Brain microvascular endothelial cell (primary cell): ENCODE results near the gene SUMO4.

Experiments
- DNase-seq: peaks from one replicate; pipeline ENCODE4 v3.0.0-alpha.2; 2020
- H3K27ac ChIP-seq: fragments of 250-450 bp; sonication (Bioruptor Pico); 2 replicates; pipeline ENCODE4 v1.5.1; 2020; ENCODE audit warnings: mild to moderate bottlenecking, moderate library complexity
- H3K27me3 ChIP-seq: fragments of 250-450 bp; sonication (Bioruptor Pico); replicated peaks from 2 replicates; pipeline ENCODE4 v1.5.1; 2020; ENCODE audit warnings: mild to moderate bottlenecking
- H3K36me3 ChIP-seq: fragments of 250-450 bp; sonication (Bioruptor Pico); replicated peaks from 2 replicates; pipeline ENCODE4 v1.5.1; 2020; ENCODE audit warnings: mild to moderate bottlenecking
- H3K4me3 ChIP-seq: 2 replicates; pipeline ENCODE4 v1.5.1; 2011; ENCODE audit warnings: low read depth, mild to moderate bottlenecking, control low read depth, low read length, moderate library complexity
- CTCF ChIP-seq: IDR thresholded peaks from 2 replicates; pipeline ENCODE4 v1.5.1; 2011; ENCODE audit warnings: low read depth, mild to moderate bottlenecking, moderate library complexity, low read length, control low read depth, inconsistent platforms; ENCODE audit errors: missing control alignments
- in situ Hi-C: cut with HindIII; loops from 2 replicates; pipeline ENCODE4 v1.10.0; 2017; ENCODE audit warnings: low sequenced_read_pairs, low pct_ligation_motif_present

SUMO4 gene

GRCh38 chr6:149400050-149400449 is at the start of gene SUMO4:
SUMO4 (plus strand) TSS chr6:149400262; CDS start chr6:149400392, 130 bp downstream.
- in situ Hi-C loops, result loop anchor here (25.0 kb wide), 1 partner anchor 313 kb away; no protein-coding TSS in a partner anchor
- no peak within 1 kb of the TSS for H3K27ac ChIP-seq
- no peak for TF ChIP-seq CTCF
- H3K27me3 ChIP-seq, result no peaks in the 10 kb centered on the region
- DNase-seq, result no peak
- no peak within 1 kb of the TSS for H3K4me3 ChIP-seq
- peaks cover 22% of the 10 kb centered on the region for H3K36me3 ChIP-seq

- no peak for TF ChIP-seq CTCF
- DNase-seq, result no peak
- H3K27ac ChIP-seq, result no peak overlapping the region
- H3K4me3 ChIP-seq, result no peak overlapping the region
- no peaks in the 10 kb centered on the region for H3K27me3 ChIP-seq
- H3K36me3 ChIP-seq, result no peaks in the 10 kb centered on the region
- in situ Hi-C loops, result no loop called here
These were observed 46.1 kb upstream of the SUMO4 start for GRCh38 chr6:149354009-149354408.

- H3K27me3 ChIP-seq, result no peaks in the 10 kb centered on the region
- no peaks in the 10 kb centered on the region for H3K36me3 ChIP-seq
- in situ Hi-C loops, result no loop called here
- TF ChIP-seq CTCF, result no peak
- no peak for DNase-seq
- H3K4me3 ChIP-seq, result no peak overlapping the region
- no peak overlapping the region for H3K27ac ChIP-seq
These were observed 43.8 kb upstream of the SUMO4 start for GRCh38 chr6:149356081-149356750.

GRCh38 chr6:149357726-149358538 is 42.1 kb upstream of the SUMO4 start:
- no peaks in the 10 kb centered on the region for H3K36me3 ChIP-seq
- in situ Hi-C loops, result no loop called here
- H3K27me3 ChIP-seq, result no peaks in the 10 kb centered on the region
- no peak overlapping the region for H3K4me3 ChIP-seq
- no peak for DNase-seq
- H3K27ac ChIP-seq, result no peak overlapping the region
- no peak for TF ChIP-seq CTCF

- DNase-seq, result no peak
- in situ Hi-C loops, result no loop called here
- no peak for TF ChIP-seq CTCF
- Histone ChIP-seq H3K36me3 (no peaks in the 10 kb centered on the region), H3K27me3 (no peaks in the 10 kb centered on the region), H3K4me3 (no peak overlapping the region), H3K27ac (no peak overlapping the region)
These were observed 40.6 kb upstream of the SUMO4 start for GRCh38 chr6:149359440-149359839.
